GM10266 (cell line): ENCODE data around the gene VIPR1.
A peak's percentile ranks its signal among the peaks of the same experiment; 100 is the strongest.
"Not testable (repeated sequence)": the region's sequence is repeated elsewhere in the genome, so short reads cannot be mapped to it uniquely, and the experiment has no call there.

Experiments used
- DNase-seq: peaks from one replicate; pipeline ENCODE4 v3.0.0; 2012; ENCODE audit errors: extremely low spot score
- TF ChIP-seq, protein P1 (sequence below): IDR thresholded peaks from 2 replicates; pipeline ENCODE4 v1.5.1; 2012; ENCODE audit warnings: mild to moderate bottlenecking, low read depth; ENCODE audit not compliant: control insufficient read depth, insufficient read depth; ENCODE audit errors: missing control alignments

The VIPR1 gene

DNA sequence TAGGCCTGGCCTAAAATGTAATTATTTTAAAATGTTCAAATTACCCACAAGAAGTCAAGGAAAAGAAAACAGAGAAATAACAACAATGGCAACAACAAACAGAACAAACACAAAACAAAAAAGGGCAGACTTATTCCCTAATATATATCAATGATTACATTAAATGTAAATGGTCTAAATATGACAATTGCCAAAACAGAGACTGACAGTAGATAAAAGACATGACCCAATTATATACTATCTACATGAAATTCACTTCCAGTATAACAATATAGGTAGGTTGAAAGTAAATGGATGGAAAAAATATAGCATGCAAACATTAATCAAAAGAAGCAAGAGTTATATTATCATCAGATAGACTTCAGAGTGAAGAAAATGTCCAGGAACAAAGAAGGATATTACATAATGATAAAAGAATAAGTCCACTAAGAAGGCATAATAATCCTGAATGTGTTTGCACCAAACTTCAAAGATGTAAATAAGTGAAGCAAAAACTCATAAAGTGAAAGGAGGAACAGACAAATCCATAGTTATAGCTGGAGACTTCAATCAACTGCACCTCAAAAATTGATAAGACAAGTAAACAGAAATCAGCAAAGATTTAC, 72.8 kb downstream of the VIPR1 start:
- DNase-seq = no peak
- TF ChIP-seq, protein P1, sequence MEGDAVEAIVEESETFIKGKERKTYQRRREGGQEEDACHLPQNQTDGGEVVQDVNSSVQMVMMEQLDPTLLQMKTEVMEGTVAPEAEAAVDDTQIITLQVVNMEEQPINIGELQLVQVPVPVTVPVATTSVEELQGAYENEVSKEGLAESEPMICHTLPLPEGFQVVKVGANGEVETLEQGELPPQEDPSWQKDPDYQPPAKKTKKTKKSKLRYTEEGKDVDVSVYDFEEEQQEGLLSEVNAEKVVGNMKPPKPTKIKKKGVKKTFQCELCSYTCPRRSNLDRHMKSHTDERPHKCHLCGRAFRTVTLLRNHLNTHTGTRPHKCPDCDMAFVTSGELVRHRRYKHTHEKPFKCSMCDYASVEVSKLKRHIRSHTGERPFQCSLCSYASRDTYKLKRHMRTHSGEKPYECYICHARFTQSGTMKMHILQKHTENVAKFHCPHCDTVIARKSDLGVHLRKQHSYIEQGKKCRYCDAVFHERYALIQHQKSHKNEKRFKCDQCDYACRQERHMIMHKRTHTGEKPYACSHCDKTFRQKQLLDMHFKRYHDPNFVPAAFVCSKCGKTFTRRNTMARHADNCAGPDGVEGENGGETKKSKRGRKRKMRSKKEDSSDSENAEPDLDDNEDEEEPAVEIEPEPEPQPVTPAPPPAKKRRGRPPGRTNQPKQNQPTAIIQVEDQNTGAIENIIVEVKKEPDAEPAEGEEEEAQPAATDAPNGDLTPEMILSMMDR = no peak

DNA sequence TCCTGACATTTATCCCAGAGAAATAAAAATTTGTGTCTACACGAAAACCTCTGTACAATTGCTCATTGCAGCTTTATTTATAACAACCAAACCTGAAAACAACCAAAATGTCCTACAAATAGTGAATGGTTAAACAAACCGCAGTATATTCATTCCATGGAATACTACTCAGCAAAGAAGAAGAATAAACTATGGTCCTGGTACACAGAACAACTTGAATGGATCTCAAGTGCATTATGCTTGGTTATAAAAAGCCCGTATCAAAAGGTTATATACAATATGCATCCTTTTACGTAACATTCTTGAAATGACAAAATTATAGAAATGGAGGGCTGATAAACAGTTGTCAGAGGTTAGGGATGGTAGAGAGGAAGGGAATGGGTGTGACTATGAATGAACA, 75.6 kb downstream of the VIPR1 start:
- no peak for DNase-seq
- TF ChIP-seq, protein P1 = no peak

DNA sequence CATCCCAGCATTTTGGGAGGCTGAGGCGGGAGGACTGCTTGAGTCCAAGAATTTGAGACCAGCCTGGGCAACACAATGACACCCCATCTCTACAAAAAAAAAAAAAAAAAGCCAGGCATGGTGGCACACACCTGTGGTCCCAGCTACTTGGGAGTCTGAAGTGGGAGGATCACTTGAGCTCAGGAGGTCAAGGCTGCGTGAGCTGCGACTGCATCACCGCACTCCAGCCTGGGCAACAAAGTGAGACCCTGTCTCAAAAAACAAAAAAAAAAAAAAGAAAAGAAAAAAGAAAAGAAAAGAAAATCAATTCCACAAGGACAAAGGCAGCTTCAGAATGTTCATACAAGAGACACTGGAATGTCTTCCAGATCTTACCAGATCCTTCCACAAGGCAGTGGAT, 76.9 kb downstream of the VIPR1 start:
- not testable (repeated sequence) for DNase-seq

DNA sequence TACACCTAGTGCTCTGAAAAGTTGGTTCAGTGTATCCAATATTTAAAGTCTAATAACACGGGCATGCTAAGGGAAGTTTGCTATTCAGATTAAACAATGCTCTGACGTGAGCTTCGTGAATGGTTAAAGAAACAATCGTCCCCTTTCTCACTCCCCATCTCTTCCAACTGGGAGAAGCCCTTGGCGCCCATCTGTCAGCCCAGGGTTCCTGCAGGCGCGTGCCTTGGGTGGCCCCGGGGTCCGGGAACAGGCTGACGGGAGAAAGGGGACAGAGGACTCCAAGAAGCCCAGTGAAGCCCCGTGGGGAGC, 78.9 kb downstream of the VIPR1 start:
- DNase-seq = no peak
- TF ChIP-seq, protein P1 = no peak

DNA sequence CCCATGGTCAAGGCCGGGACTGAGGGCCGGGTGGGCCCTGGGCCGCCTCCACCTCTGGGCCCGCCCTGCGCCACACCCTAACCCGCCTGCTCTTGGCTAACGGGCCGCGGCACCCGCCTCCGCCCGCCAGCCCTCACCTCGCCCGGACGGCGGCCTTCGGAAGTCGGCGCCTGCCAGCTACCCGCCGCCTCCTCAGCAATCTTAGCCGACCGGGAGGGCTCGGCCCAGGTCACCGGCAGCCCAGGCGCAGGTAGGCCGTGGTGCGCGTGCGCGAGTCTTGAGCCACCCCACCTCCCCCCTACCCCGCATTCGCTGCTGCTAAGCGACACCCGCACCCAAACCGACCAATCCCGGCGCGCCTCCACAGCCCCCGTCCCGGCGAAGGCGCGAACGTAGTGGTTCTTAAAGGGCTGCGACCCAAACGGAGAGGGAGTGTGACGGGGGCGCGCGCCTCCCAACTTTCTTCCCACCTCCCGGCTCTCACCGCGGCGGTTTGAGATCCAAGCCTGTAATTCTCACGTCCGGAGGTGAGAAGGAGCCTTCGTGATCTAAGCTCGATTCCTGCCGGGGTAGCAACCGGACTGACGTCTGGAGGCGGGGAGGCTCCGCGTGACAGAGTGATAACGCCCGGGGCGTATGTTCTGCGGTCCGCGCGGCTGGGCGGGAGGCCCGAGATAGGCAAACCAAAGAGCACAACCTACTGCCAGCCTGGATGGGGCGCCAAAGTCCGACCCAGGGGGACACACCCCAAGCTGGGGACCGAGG, 79.4 kb downstream of the VIPR1 start, which contains the start of gene SEC22C:
TSS of gene SEC22C (minus strand) at position 259 of the 765 bp plus-strand sequence. CDS start 12,921 bp downstream, outside the sequence.
- peak; percentile 97 for DNase-seq
- TF ChIP-seq, protein P1 = peak; percentile 56

DNA sequence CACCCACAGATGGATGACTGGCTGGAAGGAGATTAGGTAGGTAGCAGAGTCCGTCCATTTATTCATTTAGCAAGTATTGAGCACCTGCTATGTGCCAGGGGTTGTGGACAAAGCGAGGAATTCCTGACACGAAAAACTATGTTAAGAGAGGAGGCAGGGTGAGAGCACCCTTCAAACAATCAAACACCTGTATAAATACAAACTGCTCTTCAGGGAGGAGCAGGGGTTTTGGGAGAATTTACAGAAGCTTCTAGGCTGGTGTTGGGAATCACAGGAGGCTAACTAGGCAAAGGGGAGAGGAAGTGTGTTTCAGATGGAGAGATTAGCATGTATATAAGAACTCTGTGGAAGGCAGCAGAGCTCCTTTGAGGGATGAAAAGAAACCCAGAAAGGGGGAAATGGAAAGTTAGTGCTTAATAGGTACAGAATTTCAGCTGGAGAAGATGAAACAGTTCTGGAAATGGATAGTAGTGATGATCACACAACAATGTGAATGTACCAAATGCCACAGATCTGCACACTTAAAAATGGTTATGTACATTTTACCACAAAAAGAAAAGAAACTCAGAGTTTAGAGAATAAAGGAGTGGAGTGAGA, 80.1 kb downstream of the VIPR1 start:
- DNase-seq = no peak
- TF ChIP-seq, protein P1 = no peak
